Lower leg skin (tissue), 3 donors: ENCODE results near the gene ST7.

Experiments
- CTCF ChIP-seq, 3 donors: fragments of 450-650 bp; IDR thresholded peaks; one replicate each; pipeline ENCODE4 v1.5.1; 2016; ENCODE audit warnings: antibody characterized with exemption in 3 of 3, mild to moderate bottlenecking in 3 of 3, moderate library complexity in 2 of 3
- POLR2A ChIP-seq, 2 donors: fragments of 450-650 bp; IDR thresholded peaks; one replicate each; pipeline ENCODE4 v1.6.1; 2016 to 2017; ENCODE audit warnings: antibody characterized with exemption in 2 of 2, mild to moderate bottlenecking in 1 of 2, moderate library complexity in 1 of 2

- TF ChIP-seq CTCF (IDR thresholded peaks at IDR 0.05) (no peak), POLR2A (IDR thresholded peaks at IDR 0.05) (no peak)
These were observed 212.4 kb downstream of the ST7 start for GRCh38 chr7:117165656-117166055.
